Stimulated activated CD4-positive, alpha-beta T cell treated with anti-CD3 and anti-CD28 coated beads, TNF-alpha, amount 100 ng/mL, for 48 hours (primary cell): ENCODE data around the gene ZFHX3.

Source experiments
- DNase-seq, 3 donors: peaks; one replicate each; pipeline ENCODE4 v3.0.0-alpha.2; 2020; ENCODE audit warnings: low read depth in 3 of 3

ZFHX3 gene

GRCh38 chr16:72950669-72951068 lies 97.3 kb downstream of the ZFHX3 start:
- no peak for DNase-seq

- no peak for DNase-seq
Observed at GRCh38 chr16:72948238-72948829, 99.6 kb downstream of the ZFHX3 start.

GRCh38 chr16:72947379-72948237 lies 100.3 kb downstream of the ZFHX3 start:
- no peak for DNase-seq

GRCh38 chr16:72946474-72947194 lies 101.3 kb downstream of the ZFHX3 start:
- no peak for DNase-seq

- no peak for DNase-seq
Observed at GRCh38 chr16:72946063-72946462, 101.9 kb downstream of the ZFHX3 start.

- DNase-seq, result no peak
Observed at GRCh38 chr16:72945611-72946010, 102.3 kb downstream of the ZFHX3 start.

- DNase-seq, result no peak
Observed at GRCh38 chr16:72944757-72945485, 103.0 kb downstream of the ZFHX3 start.

GRCh38 chr16:72942021-72942420 lies 105.9 kb downstream of the ZFHX3 start:
- no peak for DNase-seq

GRCh38 chr16:72940886-72941285 lies 107.0 kb downstream of the ZFHX3 start:
- DNase-seq, result no peak

GRCh38 chr16:72939247-72939646 lies 108.7 kb downstream of the ZFHX3 start:
- DNase-seq, result no peak

- no peak for DNase-seq
Observed at GRCh38 chr16:72938795-72939164, 109.1 kb downstream of the ZFHX3 start.

GRCh38 chr16:72937916-72938794 lies 109.8 kb downstream of the ZFHX3 start:
- DNase-seq, result no peak

- no peak for DNase-seq
Observed at GRCh38 chr16:72937360-72937759, 110.6 kb downstream of the ZFHX3 start.

- no peak for DNase-seq
Observed at GRCh38 chr16:72936408-72936807, 111.5 kb downstream of the ZFHX3 start.

- no peak for DNase-seq
Observed at GRCh38 chr16:72935896-72936295, 112.0 kb downstream of the ZFHX3 start.

GRCh38 chr16:72934636-72935403 lies 113.1 kb downstream of the ZFHX3 start:
- DNase-seq, result no peak

GRCh38 chr16:72932677-72933335 lies 115.1 kb downstream of the ZFHX3 start:
- DNase-seq, result no peak

GRCh38 chr16:72932050-72932449 lies 115.9 kb downstream of the ZFHX3 start:
- no peak for DNase-seq

GRCh38 chr16:72930396-72930795 lies 117.5 kb downstream of the ZFHX3 start:
- DNase-seq, result no peak
